Fibroblast of lung (primary cell): Measurements from ENCODE around the gene KDM1A. TPM values are rescaled to one million over a fixed set of nuclear protein-coding genes. Genes with fewer than 3 reads are reported as not detected.

Experiments
- DNase-seq, 2 donors: peaks; one replicate each; pipeline versions ENCODE4 v3.0.0 to v3.0.0-alpha.2; 2010; ENCODE audit warnings: low read depth in 2 of 2
- H2AFZ ChIP-seq: 2 replicates; pipeline ENCODE4 v1.5.1; 2012; ENCODE audit warnings: low read length, control low read depth, inconsistent platforms
- H3K27ac ChIP-seq: 2 replicates; pipeline ENCODE4 v1.5.1; 2011; ENCODE audit warnings: low read length, control low read depth; ENCODE audit not compliant: insufficient read depth
- H3K27me3 ChIP-seq: 2 replicates; pipeline ENCODE4 v1.5.1; 2011; ENCODE audit warnings: mild to moderate bottlenecking, low read length; ENCODE audit not compliant: control insufficient read depth, insufficient read depth
- H3K36me3 ChIP-seq: 2 replicates; pipeline ENCODE4 v1.5.1; 2011; ENCODE audit warnings: low read length; ENCODE audit not compliant: control insufficient read depth, insufficient read depth
- H3K4me1 ChIP-seq: 2 replicates; pipeline ENCODE4 v1.5.1; 2011; ENCODE audit warnings: low read length; ENCODE audit not compliant: control insufficient read depth, insufficient read depth; ENCODE audit errors: extremely low read depth
- H3K4me2 ChIP-seq: 2 replicates; pipeline ENCODE4 v1.5.1; 2011; ENCODE audit warnings: low read length, control low read depth; ENCODE audit not compliant: insufficient read depth; ENCODE audit errors: extremely low read depth
- H3K4me3 ChIP-seq, 4 experiments: fragments of 200-600 bp in 1 of 4; sonication (generic) in 1 of 4; replicated peaks in 1 of 4; 2 replicates each; pipeline ENCODE4 v1.5.1; 2011 to 2016; ENCODE audit warnings: low read length in 4 of 4, low read depth in 3 of 4, mild to moderate bottlenecking in 3 of 4, control low read depth in 2 of 4, inconsistent platforms in 1 of 4, mixed read lengths in 1 of 4; ENCODE audit not compliant: insufficient read depth in 1 of 4; ENCODE audit errors: control extremely low read depth in 1 of 4
- H3K79me2 ChIP-seq: 2 replicates; pipeline ENCODE4 v1.5.1; 2012; ENCODE audit warnings: mild to moderate bottlenecking, low read length, inconsistent platforms; ENCODE audit not compliant: control insufficient read depth, insufficient read depth
- H3K9ac ChIP-seq: 2 replicates; pipeline ENCODE4 v1.5.1; 2011; ENCODE audit warnings: mild to moderate bottlenecking, low read length, control low read depth; ENCODE audit not compliant: insufficient read depth
- H3K9me3 ChIP-seq: 2 replicates; pipeline ENCODE4 v1.5.1; 2012; ENCODE audit warnings: low read depth, low read length; ENCODE audit not compliant: control insufficient read depth, insufficient read depth
- H4K20me1 ChIP-seq: 2 replicates; pipeline ENCODE4 v1.5.1; 2011; ENCODE audit warnings: low read length; ENCODE audit not compliant: control insufficient read depth, insufficient read depth; ENCODE audit errors: extremely low read depth
- EZH2 ChIP-seq: IDR thresholded peaks from 2 replicates; pipeline ENCODE4 v1.5.1; 2012; ENCODE audit warnings: low read length, control low read depth, mild to moderate bottlenecking; ENCODE audit errors: missing control alignments
- polyA plus RNA-seq, 2 donors: library from polyadenylated mRNA; depleted of rRNA in 1 of 2; stranded (reverse) in 1 of 2; unstranded in 1 of 2; fragments of >200 nt; gene quantifications; 2 replicates each; pipeline ENCODE4 v1.2.1, GENCODE V29; 2011 to 2012; ENCODE audit warnings: missing spikeins in 1 of 2
- total RNA-seq: library from RNA; depleted of rRNA; stranded (reverse); fragments of >200 nt; gene quantifications from 2 replicates; pipeline ENCODE4 v1.2.1, GENCODE V29; 2014
- TF ChIP-seq, protein P1 (sequence below), 2 donors: IDR thresholded peaks in 1 of 2; conservative IDR thresholded peaks in 1 of 2; 1 replicate in 1 of 2; 2 replicates in 1 of 2; pipeline ENCODE4 v1.5.1; 2011 to 2012; ENCODE audit warnings: low read length in 2 of 2, control low read depth in 1 of 2, inconsistent platforms in 1 of 2, low read depth in 1 of 2, mild to moderate bottlenecking in 1 of 2

Gene KDM1A
- total and polyA plus RNA-seq, 2 donors (not counting 1 experiment from before 2014, with no cell fraction given): 72.0 to 72.4 TPM

DNA sequence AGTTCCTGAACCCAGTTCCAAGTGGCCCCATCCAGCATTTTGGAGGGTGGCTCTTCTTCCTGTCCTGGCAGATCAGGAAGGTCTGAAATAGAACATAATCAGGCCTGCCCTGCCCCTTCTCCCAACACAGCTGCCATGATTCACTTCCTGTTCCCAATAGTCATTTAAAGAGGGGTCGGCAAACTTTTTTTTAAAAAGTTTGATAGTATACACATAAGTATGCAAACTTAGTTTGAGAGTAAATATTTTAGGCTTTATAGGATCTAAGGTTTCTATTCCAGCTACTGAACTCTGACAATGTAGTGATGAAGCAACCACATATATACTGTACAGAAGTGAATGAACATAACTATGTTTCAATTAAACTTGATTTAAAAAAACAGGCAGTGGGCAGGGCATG is 83.0 kb downstream of the KDM1A start:
- Histone ChIP-seq H3K4me1 (peaks cover 41% of the 10 kb centered on the region), H3K27me3 (no peaks in the 10 kb centered on the region), H3K79me2 (peaks cover 2% of the 10 kb centered on the region), H3K9ac (no peak overlapping the region), H3K27ac (peak overlapping the region; percentile 83), H3K4me3 (no peak overlapping the region), H4K20me1 (no peaks in the 10 kb centered on the region), H3K4me2 (no peak overlapping the region), H3K9me3 (no peaks in the 10 kb centered on the region), H2AFZ (no peak overlapping the region), H3K36me3 (no peaks in the 10 kb centered on the region)
- TF ChIP-seq EZH2: no peak
- TF ChIP-seq, protein P1, sequence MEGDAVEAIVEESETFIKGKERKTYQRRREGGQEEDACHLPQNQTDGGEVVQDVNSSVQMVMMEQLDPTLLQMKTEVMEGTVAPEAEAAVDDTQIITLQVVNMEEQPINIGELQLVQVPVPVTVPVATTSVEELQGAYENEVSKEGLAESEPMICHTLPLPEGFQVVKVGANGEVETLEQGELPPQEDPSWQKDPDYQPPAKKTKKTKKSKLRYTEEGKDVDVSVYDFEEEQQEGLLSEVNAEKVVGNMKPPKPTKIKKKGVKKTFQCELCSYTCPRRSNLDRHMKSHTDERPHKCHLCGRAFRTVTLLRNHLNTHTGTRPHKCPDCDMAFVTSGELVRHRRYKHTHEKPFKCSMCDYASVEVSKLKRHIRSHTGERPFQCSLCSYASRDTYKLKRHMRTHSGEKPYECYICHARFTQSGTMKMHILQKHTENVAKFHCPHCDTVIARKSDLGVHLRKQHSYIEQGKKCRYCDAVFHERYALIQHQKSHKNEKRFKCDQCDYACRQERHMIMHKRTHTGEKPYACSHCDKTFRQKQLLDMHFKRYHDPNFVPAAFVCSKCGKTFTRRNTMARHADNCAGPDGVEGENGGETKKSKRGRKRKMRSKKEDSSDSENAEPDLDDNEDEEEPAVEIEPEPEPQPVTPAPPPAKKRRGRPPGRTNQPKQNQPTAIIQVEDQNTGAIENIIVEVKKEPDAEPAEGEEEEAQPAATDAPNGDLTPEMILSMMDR (conservative IDR thresholded peaks at IDR 0.05 in 1 of 2, IDR thresholded peaks at IDR 0.05 in 1 of 2; ENCODE audit: low read depth in 1 of 2, low read length in 2 of 2): no peak
- DNase-seq: peak; percentile 56 to 66

DNA sequence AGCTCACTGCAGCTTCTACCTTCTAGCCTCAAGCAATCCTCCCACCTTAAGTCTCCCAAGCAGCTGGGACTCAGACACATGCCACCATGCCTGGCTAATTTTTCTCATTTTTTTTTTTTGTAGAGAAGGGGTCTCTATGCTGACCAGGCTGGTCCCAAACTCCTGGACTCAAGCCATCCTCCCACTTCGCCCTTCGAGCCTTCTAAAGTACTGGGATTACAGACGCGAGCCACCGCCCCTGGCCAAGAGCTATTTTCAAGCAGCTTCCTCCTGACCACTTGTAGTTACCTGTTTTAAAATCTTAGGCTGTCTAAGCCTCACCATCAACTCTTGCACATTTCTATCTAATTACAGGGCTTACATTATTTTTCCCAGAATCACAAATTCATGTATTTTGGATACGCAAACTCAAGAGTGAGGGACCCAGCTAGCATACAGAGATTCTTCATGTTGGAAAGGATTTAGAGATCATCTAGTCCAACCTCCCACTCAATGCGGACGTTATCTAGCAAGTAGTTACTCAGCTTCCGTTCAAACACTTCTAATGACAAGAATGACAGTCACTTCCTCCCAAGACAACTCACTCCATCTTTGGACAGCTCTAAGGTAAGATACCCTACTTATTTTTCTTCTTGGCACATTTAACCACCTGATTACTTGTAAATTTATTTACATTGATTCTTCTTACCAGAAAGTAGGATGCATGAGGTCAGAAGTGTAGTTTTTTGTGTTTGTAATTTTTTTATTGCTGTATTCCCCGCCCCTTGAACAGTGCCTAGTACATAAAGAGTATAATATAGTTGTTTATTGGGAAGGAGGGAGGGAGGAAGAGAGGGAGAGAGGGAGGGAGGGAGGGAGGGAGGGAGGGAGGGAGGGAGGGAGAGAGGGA is 84.0 kb downstream of the KDM1A start:
- no peak for TF ChIP-seq EZH2
- TF ChIP-seq, protein P1 (conservative IDR thresholded peaks at IDR 0.05 in 1 of 2, IDR thresholded peaks at IDR 0.05 in 1 of 2; ENCODE audit: low read depth in 1 of 2, low read length in 2 of 2): no peak
- peak in 1 of 2 donors; percentile 67 for DNase-seq
- Histone ChIP-seq H4K20me1 (no peaks in the 10 kb centered on the region), H3K4me2 (peak overlapping the region; percentile 25), H2AFZ (no peak overlapping the region), H3K27ac (peak overlapping the region; percentile 83), H3K4me1 (peaks cover 41% of the 10 kb centered on the region), H3K4me3 (no peak overlapping the region), H3K9ac (no peak overlapping the region), H3K36me3 (no peaks in the 10 kb centered on the region), H3K79me2 (peaks cover 2% of the 10 kb centered on the region), H3K27me3 (no peaks in the 10 kb centered on the region), H3K9me3 (no peaks in the 10 kb centered on the region)

DNA sequence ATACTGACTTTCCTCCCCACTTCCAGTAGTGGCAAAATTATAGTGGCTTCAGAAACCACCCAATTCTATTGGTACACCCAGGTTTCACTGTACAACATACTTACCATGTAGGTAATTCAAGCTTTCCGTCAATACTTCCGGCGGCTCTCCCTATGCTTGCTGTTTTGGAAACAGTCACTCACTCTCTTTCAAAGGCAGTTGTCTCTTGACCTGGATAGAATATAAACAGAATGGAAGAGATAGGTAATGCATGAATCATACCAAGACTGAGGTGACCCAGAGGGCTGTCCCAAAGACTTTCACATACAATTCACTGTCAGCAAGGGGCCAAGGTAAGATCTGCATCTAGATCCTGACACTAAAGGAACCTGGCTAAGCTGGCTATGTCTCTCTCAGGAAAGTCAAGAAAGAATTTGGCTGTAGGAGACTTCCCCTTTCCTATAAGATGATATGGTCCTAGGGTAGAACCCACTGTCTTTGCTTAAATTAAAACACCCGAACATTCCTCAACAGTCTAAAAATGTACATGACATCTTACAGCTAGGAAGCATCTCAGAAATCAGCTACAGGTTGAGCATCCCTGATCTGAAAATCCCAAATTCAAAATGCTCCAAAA is 89.8 kb downstream of the KDM1A start:
- no peak for DNase-seq
- TF ChIP-seq, protein P1 (conservative IDR thresholded peaks at IDR 0.05 in 1 of 2, IDR thresholded peaks at IDR 0.05 in 1 of 2; ENCODE audit: low read depth in 1 of 2, low read length in 2 of 2): no peak
- TF ChIP-seq EZH2: no peak
- no peak overlapping the region for H3K4me2 ChIP-seq
- no peak overlapping the region for H3K4me3 ChIP-seq
- H3K9ac ChIP-seq: no peak overlapping the region
- H3K36me3 ChIP-seq: no peaks in the 10 kb centered on the region
- H4K20me1 ChIP-seq: no peaks in the 10 kb centered on the region
- H3K79me2 ChIP-seq: peaks cover 17% of the 10 kb centered on the region
- H2AFZ ChIP-seq: no peak overlapping the region
- no peaks in the 10 kb centered on the region for H3K9me3 ChIP-seq
- peaks cover 9% of the 10 kb centered on the region for H3K4me1 ChIP-seq
- no peak overlapping the region for H3K27ac ChIP-seq
- H3K27me3 ChIP-seq: no peaks in the 10 kb centered on the region
